ENCODE measurements around the gene TTYH1.

DNA sequence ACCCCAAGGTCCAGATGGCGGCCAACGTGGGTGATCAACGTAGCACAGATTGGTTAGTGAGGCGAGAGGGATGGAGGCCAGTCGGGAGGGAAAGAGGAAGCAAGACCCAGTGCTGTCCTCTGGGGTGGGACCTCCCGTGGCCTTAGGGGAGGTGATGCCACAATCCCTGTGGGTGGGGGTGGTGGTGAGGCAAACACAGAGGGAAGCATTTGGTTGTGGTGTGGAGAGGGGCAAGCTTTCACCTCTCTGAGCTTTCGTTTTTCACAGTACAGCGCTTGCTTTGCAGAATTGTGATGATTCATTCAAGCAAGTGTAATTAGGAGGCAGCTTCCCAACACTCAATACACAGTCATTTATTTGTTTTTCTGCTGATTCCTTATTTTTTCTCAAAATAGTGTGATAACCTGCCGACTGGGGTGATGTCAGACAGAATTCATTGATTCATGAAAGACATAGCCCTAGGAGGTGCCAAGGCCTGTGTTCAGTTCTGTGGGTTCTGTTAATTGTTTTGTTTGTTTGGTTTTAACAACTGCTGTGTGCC lies 36.1 kb downstream of the TTYH1 start:
- TF ChIP-seq BHLHE40 (IDR thresholded peaks at IDR 0.05; ENCODE audit: borderline replicate concordance) (no peak), ZNF384 (IDR thresholded peaks at IDR 0.05) (no peak), TARDBP (IDR thresholded peaks at IDR 0.05) (no peak), HDGF (IDR thresholded peaks at IDR 0.05; ENCODE audit: borderline replicate concordance) (no peak), FOXK2 (IDR thresholded peaks at IDR 0.05) (no peak), ARNT (IDR thresholded peaks at IDR 0.05) (no peak), NFRKB (IDR thresholded peaks at IDR 0.05) (no peak), SP1 (IDR thresholded peaks at IDR 0.05) (no peak), ELF4 (IDR thresholded peaks at IDR 0.05) (no peak), FOXM1 (IDR thresholded peaks at IDR 0.05; ENCODE audit: borderline replicate concordance) (no peak), L3MBTL2 (conservative IDR thresholded peaks at IDR 0.05) (no peak), LEF1 (IDR thresholded peaks at IDR 0.05; ENCODE audit: borderline replicate concordance) (no peak), SUZ12 (IDR thresholded peaks at IDR 0.05) (no peak)
- TF ChIP-seq, protein P1, sequence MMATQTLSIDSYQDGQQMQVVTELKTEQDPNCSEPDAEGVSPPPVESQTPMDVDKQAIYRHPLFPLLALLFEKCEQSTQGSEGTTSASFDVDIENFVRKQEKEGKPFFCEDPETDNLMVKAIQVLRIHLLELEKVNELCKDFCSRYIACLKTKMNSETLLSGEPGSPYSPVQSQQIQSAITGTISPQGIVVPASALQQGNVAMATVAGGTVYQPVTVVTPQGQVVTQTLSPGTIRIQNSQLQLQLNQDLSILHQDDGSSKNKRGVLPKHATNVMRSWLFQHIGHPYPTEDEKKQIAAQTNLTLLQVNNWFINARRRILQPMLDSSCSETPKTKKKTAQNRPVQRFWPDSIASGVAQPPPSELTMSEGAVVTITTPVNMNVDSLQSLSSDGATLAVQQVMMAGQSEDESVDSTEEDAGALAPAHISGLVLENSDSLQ (IDR thresholded peaks at IDR 0.05): no peak

Data from HEK293T (cell line).